C4-2B (cell line): Measurements from ENCODE around the gene MRPL32.
A peak's percentile ranks its signal among the peaks of the same experiment; 100 is the strongest.

Source experiments
- H3K27ac ChIP-seq: fragments of 450-650 bp; 2 replicates; pipeline ENCODE4 v1.5.1; 2017
- ZFX ChIP-seq: fragments of 450-650 bp; IDR thresholded peaks from 2 replicates; pipeline ENCODE4 v1.6.1; 2017
- TF ChIP-seq, protein P1 (sequence below): fragments of 450-650 bp; conservative IDR thresholded peaks from 2 replicates; pipeline ENCODE4 v1.5.1; 2017; ENCODE audit warnings: mild to moderate bottlenecking

The MRPL32 gene

DNA sequence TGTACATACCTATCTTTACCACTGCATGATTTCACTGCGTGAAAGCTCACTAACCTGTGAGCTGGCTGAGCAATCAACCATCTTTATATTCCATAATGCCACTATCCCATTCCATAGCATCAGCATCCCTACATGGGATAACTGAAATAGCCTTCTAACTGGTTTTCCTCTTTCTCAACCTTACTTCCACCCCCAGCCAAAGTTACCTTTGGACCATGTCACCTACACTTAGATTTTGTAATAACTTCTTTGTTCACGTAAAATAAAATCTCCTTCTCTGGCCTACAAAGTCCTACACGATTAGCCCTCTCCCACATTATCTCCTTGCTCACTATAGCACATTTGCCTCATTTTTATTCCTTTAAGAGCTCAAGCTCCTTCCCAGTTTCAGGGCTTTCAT, 2.7 kb upstream of the MRPL32 start:
- H3K27ac ChIP-seq, result no peak overlapping the region
- no peak for TF ChIP-seq ZFX
- TF ChIP-seq, protein P1, sequence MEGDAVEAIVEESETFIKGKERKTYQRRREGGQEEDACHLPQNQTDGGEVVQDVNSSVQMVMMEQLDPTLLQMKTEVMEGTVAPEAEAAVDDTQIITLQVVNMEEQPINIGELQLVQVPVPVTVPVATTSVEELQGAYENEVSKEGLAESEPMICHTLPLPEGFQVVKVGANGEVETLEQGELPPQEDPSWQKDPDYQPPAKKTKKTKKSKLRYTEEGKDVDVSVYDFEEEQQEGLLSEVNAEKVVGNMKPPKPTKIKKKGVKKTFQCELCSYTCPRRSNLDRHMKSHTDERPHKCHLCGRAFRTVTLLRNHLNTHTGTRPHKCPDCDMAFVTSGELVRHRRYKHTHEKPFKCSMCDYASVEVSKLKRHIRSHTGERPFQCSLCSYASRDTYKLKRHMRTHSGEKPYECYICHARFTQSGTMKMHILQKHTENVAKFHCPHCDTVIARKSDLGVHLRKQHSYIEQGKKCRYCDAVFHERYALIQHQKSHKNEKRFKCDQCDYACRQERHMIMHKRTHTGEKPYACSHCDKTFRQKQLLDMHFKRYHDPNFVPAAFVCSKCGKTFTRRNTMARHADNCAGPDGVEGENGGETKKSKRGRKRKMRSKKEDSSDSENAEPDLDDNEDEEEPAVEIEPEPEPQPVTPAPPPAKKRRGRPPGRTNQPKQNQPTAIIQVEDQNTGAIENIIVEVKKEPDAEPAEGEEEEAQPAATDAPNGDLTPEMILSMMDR, result no peak

DNA sequence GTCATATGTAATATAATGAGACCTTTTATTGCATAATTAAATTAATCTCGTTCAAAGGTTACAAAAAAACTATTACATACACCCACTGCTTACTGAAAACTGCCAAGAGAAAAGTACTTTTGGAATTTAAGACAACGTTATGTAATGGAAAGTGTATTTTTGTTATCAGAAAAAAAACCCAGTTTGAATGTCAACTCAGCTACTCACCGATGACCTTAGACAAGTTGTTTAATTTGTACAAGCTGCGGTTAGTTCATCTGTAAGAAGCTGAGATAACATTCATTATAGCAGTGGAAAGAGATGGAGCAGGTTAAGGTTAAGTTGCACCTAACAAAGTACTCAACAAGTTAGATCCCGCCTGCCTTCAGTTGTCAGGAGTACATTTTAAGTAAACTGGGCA, 1.3 kb upstream of the MRPL32 start:
- no peak for TF ChIP-seq ZFX
- TF ChIP-seq, protein P1, result no peak
- no peak overlapping the region for H3K27ac ChIP-seq

DNA sequence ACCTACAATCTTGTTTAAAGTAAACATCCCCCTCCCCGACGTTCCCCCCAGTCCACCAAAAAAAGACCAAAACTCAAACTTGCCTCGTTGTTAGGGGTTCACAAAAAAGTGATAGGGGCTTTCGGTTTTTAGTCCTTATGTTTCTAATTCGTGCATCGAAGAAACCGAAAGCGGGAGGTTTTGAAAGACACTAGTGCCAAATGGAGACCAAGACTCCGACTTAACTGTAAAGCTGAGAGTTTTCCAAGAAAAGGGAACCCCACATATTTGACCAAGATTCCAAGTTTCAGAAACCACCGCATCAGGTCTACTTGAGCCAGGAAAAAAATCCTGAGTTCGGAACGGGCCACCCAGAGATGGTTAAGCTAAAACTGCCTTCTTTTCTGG, 736 bp upstream of the MRPL32 start:
- TF ChIP-seq, protein P1, result no peak
- TF ChIP-seq ZFX, result no peak
- H3K27ac ChIP-seq, result peak overlapping the region; percentile 88

DNA sequence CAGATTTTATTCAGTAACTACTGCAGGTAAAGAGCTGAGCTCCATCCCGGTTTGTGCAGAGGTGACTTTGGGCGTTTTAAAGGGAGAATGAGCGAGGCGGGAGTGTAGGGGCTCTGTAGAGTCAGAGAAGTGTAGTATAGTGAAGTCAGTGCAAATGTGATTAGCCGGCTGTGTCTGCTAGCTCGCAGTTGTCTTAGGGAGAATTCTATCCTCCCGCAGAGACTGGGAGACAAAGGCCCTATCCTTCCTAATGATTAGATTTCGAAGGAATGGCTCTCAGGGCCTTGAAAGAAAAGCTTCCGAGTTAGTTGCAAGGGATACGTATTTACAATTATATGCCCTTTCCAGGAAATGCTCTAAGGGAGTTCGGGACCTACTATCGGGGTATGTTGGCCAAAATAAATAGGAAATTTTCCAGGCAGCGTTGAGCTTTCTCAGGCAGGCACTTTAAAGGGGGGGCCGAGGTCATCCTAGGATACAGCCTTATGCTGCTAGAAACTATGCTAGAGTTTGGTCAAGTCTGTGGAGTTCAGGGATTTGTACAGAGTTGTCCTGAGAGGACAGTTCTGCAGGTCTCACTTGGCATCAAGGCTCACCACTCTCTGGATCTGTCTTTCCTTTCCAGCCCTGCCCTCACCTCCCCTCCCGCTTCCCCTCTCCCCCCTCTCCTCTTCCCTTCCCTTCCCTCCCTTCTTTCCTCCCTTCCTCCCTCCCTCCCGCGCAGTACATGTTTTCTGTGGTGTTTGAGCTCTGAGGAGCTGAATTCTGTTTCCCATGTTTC, 825 bp downstream of the MRPL32 start:
- H3K27ac ChIP-seq, result peak overlapping the region; percentile 88
- TF ChIP-seq ZFX, result no peak
- TF ChIP-seq, protein P1, result no peak

DNA sequence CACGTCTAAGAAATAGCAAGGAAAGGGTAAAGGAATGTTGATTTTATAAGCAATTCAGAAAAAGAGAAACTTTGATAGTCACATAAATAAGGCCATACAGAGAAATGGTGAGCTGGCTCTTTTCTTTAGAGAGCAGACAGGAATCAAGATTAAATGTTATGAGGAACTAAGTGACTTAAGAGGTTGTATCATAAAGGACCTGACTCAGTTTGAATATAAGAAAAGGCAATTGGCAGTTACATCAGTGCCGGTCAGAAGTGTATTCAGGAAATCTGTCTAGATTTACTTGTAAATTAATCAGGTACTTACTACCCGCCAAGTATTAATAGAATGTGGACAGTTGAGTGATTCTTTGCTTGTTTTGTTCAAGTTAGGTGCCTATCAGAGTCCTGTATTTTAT, 2.1 kb downstream of the MRPL32 start:
- no peak overlapping the region for H3K27ac ChIP-seq
- no peak for TF ChIP-seq ZFX
- TF ChIP-seq, protein P1, result no peak

DNA sequence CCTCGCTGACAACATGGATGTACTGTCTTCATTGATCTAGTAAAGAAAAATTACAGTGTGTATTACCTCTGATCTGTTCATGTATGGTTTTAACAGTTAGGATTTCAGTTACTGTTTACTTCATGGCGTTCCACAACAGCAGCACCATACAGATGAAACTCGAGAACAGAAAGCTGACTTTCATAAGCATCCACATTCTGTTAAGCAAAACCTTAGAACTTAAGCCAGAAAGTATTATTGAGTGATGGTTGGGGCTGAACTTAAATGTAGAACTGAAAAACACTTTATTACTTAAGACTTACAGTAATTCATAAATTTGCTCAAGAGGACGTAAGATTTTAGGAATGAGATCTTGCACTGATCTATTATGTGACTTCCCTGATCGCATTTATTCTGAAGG, 3.7 kb downstream of the MRPL32 start:
- no peak overlapping the region for H3K27ac ChIP-seq

More for the DNA sequence above, 3.7 kb downstream of the MRPL32 start:
- no peak for TF ChIP-seq ZFX
- TF ChIP-seq, protein P1, result no peak
